ENCODE results near the gene DHPS.
A peak's percentile ranks its signal among the peaks of the same experiment; 100 is the strongest.

Gene DHPS

DNA sequence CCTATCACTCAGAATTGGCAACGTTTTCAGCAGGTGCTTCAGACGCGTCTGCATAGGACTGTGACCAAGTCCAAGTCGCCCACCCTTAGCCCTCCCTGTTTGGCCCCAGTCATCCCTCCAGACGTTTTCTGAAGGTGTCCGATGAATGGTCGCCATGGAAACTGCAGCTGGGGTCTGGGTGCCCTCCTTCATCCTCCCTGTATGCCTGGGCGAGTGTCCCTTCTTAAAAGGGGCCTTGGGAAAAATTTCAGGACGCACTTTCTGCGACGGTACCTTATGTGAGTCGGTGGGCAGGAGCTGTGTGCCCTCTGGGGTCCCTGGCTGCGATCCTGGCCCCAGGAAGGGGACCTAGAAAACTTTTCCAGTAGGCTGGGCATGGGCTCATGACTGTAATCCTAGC, 40.2 kb downstream of the DHPS start:
- no peak for DNase-seq

GRCh38 chr19:12639901-12640613, 41.6 kb downstream of the DHPS start:
- DNase-seq: peak; percentile 90

DNA sequence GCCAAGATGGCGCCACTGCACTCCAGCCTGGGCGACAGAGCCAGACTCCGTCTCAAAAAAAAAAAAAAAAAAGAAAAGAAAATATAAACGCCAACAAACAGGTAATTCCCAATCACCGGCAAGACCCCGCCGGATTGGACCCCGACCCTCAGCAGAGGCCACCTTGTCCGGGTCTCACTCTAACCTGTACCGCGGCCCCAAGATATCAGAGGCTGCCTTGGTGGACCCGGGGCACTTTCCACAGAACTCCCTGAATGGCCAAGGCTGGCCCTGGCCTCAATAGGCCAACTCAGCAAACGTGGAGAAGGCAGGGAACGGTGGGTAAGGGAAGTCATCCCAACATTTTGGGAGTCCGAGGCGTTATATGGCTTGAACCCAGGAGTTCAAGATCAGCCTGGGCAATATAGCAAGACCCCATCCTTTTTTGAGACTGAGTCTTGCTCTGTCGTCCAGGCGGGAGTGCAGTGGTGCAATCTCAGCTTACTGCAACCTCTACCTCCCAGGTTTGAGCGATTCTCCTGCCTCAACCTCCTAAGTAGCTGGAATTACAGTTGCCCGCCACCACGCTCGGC, 43.0 kb downstream of the DHPS start:
- DNase-seq: no peak

DNA sequence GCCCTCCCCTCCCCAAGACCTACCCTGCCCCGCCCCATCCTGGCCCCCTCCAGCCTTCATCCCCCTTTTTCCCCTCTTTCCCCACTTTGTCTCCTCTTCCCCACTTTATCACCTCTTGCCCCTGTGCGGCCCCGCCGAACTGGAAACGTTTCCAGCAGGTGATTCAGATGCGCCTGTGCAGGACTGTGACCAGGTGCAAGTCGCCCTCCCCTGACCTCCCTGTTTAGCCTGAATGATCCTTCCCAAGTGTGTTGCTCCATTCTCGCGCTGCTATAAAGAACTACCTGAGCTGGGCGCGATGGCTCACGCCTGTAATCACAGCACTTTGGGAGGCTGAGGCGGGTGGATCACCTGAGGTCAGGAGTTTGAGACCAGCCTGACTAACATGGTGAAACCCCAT, 45.0 kb downstream of the DHPS start:
- no peak for DNase-seq

DNA sequence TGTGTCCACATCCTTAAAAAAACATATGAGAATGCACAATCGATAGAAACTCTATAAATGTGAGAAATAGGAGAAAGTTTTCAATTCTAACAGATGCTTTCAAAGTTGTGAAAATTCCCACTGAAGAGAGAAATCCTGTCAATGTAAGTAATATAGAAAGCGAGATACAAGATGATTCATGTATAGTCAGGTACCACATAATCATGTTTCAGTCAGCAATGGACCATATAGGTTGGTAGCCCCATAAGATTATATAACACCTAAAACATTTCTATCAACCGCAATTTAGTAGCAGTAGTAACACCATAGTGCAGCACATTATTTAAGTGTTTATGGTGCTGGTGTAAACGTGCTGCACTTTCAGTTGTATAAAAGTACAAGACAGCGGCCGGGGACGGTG, 52.5 kb downstream of the DHPS start:
- no peak for DNase-seq

DNA sequence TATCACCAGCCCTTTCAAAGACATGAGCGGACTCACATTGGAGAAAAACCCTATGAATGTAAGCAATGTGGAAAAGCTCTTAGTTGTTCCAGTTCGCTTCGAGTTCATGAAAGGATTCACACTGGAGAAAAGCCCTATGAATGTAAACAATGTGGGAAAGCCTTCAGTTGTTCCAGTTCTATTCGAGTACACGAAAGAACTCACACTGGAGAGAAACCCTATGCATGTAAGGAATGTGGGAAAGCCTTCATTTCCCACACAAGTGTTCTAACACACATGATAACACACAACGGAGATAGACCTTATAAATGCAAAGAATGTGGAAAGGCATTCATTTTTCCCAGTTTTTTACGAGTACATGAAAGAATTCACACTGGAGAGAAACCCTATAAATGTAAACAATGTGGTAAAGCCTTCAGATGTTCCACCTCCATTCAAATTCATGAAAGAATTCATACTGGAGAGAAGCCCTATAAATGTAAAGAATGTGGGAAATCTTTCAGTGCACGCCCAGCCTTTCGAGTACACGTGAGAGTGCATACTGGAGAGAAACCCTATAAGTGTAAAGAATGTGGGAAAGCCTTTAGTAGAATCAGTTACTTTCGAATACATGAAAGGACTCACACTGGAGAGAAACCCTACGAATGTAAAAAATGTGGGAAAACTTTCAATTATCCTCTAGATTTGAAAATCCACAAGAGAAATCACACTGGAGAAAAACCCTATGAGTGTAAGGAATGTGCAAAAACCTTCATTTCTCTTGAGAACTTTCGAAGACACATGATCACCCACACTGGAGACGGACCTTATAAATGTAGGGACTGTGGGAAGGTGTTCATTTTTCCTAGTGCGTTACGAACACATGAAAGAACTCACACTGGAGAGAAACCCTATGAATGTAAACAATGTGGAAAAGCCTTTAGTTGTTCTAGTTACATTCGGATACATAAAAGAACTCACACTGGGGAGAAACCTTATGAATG, 53.3 kb downstream of the DHPS start:
- no peak for DNase-seq

DNA sequence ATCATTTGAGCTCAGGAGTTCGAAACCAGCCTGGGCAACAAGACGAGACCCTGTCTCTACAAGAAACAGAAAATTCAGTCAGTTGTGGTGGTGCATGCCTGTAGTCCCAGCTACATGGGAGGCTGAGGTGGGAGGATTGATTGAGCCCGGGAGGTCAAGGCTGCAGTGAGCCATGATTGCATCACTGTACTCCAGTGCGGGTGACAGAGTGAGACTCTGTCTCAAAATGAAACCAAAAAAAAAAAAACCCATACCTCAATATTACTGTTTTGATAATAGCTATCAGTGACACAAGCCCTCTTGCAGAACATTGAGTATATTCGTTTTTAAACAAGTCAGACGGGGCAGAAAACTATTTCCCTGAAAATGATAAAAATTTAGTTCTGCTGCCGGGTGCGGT, 54.7 kb downstream of the DHPS start:
- no peak for DNase-seq

All from stimulated activated CD4-positive, alpha-beta T cell treated with anti-CD3 and anti-CD28 coated beads, Interleukin-4, amount 100 ng/mL, for 24 hours (primary cell).